GM12872 (cell line): ENCODE measurements around the gene BCAS3.

Source experiments
- TF ChIP-seq, protein P1 (sequence below): IDR thresholded peaks from 3 replicates; pipeline ENCODE4 v1.5.1; 2011; ENCODE audit warnings: low read depth, mild to moderate bottlenecking, low read length, moderate library complexity; ENCODE audit not compliant: insufficient read depth

BCAS3 gene

DNA sequence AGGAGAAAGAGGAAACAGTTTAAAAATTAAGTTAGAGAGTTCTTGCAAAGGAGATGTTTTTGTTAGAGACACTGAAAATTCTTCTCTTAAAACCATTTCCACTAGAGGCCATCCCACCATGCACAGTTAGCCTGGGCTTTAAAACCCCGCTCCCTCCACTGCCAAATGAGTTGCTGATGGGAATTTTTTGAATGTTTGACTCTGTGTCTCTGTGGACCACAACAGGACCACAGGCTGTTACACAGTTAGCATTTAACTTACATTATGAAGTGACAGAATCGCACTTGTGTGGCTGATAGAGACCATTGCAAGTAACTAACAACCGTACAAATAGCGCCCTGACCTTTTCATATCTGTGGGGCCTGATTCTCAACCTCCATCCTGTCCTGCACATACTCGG lies 647.3 kb downstream of the BCAS3 start:
- TF ChIP-seq, protein P1, sequence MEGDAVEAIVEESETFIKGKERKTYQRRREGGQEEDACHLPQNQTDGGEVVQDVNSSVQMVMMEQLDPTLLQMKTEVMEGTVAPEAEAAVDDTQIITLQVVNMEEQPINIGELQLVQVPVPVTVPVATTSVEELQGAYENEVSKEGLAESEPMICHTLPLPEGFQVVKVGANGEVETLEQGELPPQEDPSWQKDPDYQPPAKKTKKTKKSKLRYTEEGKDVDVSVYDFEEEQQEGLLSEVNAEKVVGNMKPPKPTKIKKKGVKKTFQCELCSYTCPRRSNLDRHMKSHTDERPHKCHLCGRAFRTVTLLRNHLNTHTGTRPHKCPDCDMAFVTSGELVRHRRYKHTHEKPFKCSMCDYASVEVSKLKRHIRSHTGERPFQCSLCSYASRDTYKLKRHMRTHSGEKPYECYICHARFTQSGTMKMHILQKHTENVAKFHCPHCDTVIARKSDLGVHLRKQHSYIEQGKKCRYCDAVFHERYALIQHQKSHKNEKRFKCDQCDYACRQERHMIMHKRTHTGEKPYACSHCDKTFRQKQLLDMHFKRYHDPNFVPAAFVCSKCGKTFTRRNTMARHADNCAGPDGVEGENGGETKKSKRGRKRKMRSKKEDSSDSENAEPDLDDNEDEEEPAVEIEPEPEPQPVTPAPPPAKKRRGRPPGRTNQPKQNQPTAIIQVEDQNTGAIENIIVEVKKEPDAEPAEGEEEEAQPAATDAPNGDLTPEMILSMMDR: no peak

DNA sequence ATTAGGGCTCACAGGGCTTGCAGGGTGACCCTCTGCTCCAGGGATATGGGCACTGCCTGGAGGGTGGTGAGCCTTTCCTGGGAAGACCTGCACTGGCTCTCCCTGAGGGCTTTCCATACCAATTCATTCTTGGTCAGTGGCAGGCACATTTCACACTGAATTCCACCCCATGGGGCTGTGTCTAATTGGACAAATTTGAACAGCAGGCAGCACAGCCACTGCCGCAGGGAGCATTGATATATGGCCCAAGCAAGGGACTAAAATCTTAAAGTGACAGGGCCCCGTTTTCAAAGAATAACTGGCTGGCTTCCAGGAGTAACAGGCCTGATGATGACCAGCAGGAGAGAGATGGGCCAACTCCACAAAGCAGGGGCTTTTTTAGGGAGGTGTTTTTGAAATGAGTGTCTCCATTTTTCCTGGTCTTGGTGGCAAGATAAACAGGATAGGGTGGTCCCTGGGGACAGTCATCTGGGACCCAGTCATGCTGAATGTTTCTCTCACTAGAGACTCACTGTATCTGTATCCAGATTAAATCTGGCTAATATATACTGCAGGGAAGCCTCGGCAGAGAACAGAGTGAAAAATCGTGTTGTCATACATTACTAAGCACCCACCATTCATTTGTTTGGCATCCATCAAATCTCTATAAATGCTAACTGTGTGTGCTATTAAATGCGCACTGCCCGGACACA lies 647.9 kb downstream of the BCAS3 start:
- TF ChIP-seq, protein P1: no peak

DNA sequence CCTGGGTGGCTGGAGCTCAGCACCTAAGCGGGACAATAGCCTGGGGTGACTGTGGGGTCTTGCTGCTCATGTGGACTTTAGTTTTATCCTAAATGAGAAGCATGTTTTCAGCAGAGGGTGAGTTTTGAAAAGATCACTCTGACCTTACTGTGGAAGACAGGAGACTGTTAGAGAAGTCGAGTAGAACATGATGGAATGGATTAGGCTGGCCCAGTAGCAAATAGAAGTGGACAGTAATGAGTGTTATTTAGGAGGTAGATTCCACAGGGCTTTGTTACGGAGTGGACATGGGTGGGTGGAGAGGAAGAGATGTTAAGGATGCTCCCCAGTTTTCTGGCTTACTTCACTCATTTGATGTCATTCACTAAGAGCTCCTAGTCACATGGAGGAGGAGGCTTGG lies 648.7 kb downstream of the BCAS3 start:
- TF ChIP-seq, protein P1: no peak

DNA sequence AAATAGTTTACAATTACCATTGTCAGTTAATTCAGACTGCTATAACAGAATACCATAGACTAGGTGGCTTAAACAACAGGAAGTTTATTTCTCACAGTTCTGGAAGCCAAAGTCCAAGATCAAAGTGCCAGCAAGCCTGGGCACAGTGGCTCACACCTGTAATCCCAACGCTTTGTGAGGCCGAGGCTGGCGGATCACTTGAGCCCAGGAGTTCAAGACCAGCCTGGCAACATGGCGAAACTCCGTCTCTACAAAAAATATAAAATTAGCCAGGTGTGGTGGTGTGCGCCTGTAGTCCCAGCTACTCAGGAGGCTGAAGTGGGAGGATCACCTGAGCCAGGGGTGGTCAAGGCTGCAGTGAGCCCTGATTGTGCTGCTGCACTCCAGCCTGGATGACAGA lies 650.7 kb downstream of the BCAS3 start:
- TF ChIP-seq, protein P1: no peak

DNA sequence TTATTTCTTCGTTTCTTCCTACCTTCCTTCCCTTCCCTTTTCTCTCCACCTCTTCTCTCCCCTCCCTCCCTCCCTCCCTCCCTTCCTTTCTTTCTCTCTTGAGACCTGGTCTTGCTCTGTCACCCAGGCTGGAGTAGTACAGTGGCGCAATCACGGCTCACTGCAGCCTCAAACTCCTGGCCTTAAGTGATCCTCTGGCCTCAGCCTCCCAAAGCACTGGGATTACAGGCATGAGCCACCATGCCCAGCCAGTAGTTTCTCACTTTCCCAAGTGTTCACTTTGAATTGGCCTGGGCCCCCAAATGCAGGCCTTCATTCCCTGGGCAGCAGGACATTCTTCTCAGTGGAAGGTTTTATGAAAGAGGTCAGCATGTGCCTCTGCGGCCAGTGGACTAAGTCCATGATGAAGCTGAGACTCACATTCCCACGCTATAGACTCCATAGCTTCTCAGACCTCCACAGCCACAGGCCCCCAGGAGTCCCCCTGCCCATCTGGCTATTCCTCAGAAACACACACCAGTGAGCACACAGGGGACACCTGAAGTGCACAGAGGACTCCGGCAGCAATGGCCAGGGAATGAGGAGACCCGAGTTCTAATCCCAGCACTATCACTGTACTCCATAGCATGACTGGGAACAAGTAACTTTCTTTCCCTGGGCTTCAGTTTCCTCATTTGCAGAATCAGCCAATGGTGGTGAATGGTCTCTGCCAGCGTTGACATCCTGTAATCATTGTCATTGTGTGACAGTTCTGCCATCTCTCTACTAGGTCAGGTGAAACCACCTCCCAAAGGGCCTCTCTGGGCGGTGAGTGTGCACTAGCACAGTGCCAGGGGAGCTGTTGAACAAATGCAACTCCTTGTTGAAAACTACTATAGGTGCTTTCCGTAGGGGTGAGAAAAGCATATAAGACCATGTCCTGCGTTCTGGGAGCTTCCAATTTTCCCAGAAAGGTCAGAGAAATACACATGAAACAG lies 652.8 kb downstream of the BCAS3 start:
- TF ChIP-seq, protein P1: no peak

DNA sequence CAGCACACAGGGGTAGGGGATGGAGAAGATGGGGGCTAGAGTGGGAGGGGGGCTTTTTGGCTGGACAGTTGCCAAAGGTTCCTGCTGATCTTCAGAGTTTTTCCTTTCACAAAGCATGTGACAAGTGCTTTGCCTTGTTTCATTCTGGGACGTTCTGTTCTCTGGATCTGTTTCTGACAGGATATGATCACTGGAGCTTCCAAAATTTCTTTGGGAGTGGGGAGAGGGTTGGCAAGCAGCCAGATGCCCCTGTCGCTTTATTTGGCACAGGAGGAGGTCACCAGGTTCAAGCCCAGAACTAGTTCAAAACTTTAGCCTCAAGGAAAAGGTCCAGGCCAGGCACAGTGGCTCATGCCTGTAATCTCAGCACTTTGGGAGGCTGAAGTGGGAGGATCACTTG lies 653.5 kb downstream of the BCAS3 start:
- TF ChIP-seq, protein P1: no peak

DNA sequence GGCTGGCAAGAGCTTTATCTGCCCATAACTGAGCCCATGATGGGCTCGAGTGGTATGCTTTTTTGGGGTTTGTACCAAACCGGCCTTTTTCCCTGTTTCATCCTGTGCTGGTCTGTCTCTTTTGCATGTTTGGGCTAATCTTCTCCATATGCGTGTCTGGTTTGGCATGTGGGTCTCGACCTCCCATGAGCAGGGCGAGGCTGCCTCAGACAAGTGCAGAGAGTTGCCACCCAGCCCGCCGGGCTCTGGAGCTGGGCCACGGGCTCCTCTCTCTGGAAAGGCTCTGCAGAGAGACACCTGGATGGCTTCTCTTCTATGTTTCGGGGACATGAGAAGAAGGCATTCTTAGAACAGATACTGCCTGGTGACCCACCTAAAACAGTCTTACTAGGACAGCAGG lies 654.2 kb downstream of the BCAS3 start:
- TF ChIP-seq, protein P1: no peak
